Left cardiac atrium (tissue), 4 donors: Measurements from ENCODE around the gene ZNF479. TPM values are rescaled to one million over a fixed set of nuclear protein-coding genes. Genes with fewer than 3 reads are reported as not detected.
"Not testable (repeated sequence)": the region's sequence is repeated elsewhere in the genome, so short reads cannot be mapped to it uniquely, and the experiment has no call there.

Experiments used
- ATAC-seq, 2 donors: fragments of 200-7000 bp; cut with Tn5 transposase; one replicate each; pipeline ENCODE4 v1.9.1; 2020; ENCODE audit warnings: mild to moderate bottlenecking in 2 of 2, moderate library complexity in 2 of 2
- DNase-seq: peaks from one replicate; pipeline ENCODE4 v3.0.0-alpha.2; 2020
- intact Hi-C, 2 donors: fragments of 100-400 bp; cut with DNase I; formaldehyde crosslinking; loops; one replicate each; pipeline versions ENCODE4 v1.14.1 to v1.15.1; 2022 to 2023
- long read RNA-seq: library from polyadenylated mRNA; unstranded; transcript quantifications from one replicate; pipeline ENCODE4 v2.0.0, GENCODE V29; 2021
- total RNA-seq, 2 donors: library from RNA; stranded (reverse); fragmentation: NEBNext Ultra II Directional; extraction: Animal tissue kit (Norgen Biotek cat#: 25700); gene quantifications; one replicate each; pipeline ENCODE4 v1.2.1, GENCODE V29; 2021
- donor health status: DM: no; HTN: yes; CAD: no.
- donor health status: DM: no; HTN: yes; CAD: no; lungs with severe emphysema.
- donor health status: DM: yes; HTN: yes; CAD: no.
- donor health status: Dilated cardiomyopathy.

Gene ZNF479
- not detected for total RNA-seq
- long read RNA-seq, result 0 reads

DNA sequence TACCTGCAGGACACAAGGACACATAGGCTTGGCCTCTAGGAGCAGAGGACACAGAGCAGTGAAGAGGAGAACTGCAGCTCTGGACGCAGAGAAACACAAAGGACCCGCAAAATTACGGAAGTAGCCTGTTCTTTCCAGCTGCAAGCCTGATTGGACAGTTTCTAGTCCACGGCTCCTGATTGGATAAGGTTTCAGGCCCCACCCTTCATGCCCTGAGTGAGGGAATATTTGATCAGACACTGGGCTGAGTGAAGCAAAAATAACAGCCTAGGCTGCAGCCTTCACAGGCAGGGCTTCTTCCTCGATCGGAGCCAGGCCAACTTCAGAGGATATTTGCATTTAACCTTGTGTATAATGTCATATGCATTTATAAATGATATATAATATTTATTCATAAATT lies at the start of gene ZNF479:
Gene ZNF479 (minus strand): TSS at position 101 of the 400 bp plus-strand sequence. CDS start 112 bp downstream, outside the sequence.
- DNase-seq, ATAC-seq, intact Hi-C loops: not testable (repeated sequence)

DNA sequence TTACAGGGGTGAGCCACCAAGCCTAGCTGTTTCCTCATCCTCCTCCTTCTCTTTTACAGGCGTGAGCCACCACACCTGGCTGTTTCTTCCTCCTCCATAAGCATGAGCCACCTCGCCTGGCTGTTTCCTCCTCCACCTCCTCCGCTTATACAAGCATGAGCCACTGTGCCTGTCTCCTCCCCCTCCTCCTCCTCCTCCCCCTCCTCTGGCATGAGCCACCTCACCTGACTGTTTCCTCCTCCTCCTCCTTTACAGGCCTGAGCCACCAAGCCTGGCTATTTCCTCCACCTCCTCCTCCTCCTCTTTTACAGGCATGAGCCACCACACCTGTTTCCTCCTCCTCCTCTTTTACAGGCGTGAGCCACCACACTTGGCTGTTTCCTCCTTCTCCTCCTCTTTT lies 49.8 kb upstream of the ZNF479 start:
- ATAC-seq, result no peak
- intact Hi-C loops, result no loop called here
- no peak for DNase-seq

DNA sequence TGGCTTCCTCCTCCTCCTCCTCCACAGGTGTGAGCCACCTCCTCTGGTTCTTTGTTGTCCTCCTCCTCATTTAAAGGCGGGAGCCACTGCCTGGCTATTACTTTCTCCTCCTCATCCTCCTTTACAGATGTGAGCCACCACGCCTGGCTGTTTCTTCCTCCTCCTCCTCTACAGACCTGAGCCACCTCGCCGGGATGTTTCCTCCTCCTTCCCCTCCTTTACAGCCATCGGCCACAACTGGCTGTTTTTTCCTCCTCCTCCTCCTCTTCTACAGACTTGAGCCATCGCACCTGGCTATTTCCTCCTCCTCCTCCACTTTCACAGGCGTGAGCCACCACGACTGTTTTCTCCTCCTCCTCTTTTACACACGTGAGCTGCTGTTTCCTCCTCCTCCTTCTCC lies 49.0 kb upstream of the ZNF479 start:
- no peak for ATAC-seq
- intact Hi-C loops, result no loop called here

DNA sequence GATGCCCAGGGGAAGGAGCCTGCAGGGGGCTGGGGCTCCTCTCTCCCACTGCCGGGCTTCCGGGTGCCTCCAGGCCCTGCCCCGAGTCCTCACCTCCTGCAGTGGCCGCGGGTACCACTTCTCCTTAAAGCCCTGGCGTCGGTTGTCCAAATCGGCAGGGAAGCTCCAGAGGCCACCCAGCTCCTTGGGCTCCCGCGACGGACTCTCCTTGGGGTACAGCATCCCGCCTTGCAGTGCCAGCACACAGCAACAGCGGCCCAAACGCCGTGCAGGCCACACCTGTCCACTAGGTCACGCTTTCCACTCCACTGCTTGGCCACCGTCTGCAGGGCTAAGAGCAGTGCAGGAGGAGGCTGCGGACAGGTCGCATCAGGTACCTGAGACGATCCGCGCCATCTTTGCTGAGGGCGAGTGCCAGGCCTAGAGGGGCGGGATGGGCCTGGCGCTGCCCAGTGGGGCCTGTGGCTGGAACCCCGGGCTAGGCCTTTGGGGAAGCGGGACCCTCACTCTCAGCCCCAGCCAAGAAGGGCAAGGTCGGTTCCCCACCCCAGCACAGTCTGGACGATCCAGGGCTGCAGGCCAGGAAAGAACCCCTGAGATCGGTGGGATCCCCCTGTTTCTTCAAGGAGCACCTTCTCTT lies 47.7 kb upstream of the ZNF479 start:
- ATAC-seq (no peak), DNase-seq (no peak)
- intact Hi-C loops, result no loop called here

More for the DNA sequence above, 49.0 kb upstream of the ZNF479 start:
- no peak for DNase-seq

DNA sequence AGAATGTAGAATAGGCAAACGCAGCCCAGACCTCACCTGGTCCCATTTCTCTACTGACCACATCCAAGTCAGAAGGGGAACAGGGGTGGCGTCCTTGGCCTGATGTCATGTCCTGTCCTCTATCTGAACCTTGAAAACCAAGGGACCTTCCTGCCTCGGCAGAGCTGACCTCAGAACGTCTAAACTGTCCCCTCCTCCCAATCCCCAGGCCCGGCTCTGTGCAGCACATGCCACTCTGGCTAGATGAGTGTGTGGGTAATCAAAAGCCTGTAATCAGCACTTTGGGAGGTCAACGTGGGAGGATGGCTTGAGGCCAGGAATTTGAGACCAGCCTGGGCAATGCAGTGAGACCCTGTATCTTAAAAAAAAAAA lies 46.5 kb upstream of the ZNF479 start:
- intact Hi-C loops, result no loop called here
- DNase-seq, result no peak
- ATAC-seq, result no peak

DNA sequence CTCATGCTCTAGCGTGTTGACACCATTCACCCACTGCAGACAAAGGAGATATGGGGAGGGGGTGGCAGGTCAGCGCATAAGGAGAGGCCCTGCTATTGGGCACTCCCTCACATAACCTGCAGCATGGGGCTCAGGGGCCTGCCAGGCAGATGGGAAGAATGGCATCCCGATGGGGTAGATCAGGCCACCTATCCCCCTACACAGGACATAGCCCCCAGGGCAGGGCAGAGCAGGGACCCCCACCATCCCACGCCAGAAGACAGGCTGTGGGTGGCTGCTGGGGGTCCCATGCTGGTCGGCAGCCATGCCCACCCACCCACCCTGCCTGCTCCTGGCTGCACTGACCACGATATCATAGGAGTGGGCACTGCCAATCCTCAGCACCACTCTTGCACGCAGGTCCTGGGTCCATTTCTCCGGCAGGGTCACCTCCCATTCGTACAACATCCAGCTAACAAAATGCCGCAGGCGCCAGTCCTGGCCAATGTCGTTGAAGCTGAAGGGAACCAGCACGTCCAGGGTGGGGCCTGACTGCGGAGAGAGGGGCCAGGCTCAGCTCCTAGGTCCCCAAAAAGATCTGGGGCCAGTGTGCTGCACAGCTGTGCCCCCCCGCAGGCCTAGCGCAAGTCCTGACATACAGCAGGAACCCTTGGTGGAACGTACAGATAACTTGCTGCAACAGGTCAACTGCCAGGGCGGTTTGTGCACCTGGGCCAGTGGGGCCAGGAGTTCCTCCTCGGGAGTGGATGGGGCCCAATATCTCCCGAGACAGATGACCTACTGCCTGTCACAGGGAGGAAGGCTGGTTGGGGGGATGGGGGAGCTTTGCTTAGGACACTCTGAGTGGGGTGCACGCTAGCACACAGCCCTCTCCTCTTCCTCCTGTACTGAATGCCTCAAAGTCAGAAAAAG lies 45.9 kb upstream of the ZNF479 start:
- intact Hi-C loops, result no loop called here
- DNase-seq, result no peak
- no peak for ATAC-seq

DNA sequence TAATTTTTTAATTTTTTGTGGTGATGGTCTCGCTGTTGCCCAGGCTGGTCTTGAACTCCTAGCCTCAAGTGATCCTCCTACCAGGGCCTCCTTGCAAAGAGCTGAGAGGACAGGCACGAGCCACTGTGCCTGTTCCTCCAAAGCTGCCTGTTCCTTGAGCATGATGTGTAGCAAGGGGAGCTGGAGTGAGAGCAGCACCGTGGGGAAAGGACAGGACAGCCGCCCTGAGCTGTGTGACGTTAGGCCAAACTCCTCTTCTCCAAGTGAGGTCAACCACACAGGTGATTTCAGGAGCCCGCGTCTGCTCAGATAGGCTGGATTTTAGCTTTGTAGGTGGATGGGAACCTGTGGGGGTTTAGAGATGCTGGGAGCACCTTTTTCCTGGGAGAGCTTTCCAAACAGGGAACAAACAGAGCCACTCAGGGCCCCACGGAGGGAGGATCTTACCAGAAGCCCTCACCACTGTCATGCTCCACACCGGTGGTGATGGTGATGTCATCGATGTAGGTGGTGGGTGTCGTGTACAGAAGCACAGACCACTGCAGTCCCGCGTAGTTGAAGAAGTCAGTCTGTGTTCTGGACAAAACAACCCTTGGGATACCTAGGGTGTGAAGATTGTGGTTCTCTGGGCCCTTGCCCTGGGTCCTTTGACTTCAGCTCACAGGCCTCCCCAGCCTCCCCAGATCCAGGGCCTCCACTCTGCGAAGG lies 44.8 kb upstream of the ZNF479 start:
- intact Hi-C loops, result no loop called here
- ATAC-seq (no peak), DNase-seq (no peak)

DNA sequence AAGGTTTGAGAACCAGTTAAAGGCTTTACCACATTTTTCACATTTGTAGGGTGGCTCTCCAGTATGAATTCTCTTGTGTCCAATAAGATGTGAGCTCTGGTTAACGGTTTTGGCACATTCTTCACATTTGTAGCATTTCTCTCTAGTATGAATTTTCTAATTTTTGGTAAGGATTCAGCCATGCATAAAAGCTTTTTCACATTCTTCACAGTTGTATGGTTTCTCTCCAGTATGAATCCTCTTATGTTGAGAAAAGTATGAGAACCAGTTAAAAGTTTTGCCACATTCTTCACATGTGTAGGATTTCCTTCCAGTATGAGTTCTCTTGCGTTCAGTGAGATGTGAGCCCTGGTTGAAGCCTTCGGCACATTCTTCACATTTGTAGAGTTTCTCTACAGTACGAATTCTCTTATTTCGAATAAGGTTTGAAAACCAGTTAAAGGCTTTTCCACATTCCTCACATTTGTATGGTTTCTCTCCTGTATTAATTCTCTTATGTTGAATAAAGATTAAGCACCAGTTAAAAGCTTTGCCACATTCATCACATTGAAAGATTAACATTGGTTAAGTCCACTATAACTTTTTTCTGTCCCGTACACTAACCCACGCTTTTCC lies 33.2 kb upstream of the ZNF479 start:
- ATAC-seq, result no peak
- DNase-seq, result no peak
- intact Hi-C loops, result no loop called here

DNA sequence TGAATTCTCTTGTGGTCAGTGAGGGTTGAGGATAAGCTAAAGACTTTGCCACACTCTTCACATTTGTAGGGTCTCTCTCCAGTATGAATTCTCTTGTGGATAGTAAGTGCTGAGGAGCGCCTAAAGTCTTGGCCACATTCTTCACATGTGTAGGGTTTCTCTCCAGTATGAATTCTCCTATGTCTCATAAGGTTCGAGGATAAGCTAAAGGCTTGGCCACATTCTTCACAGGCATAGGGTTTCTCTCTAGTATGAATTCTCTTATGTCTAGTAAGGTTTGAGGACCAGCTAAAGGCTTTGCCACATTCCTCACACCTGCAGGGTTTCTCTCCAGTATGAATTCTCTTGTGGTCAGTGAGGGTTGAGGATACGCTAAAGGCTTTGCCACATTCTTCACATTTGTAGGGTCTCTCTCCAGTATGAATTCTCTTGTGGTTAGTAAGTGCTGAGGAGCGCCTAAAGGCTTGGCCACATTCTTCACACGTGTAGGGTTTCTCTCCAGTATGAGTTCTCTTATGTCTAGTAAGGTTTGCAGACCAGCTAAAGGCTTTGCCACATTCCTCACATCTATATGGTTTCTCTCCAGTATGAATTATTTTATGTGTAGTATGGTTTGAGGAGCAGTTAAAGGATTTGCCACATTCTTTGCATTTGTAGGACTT lies 12.0 kb downstream of the ZNF479 start:
- not testable (repeated sequence) for ATAC-seq

More for the DNA sequence above, 12.0 kb downstream of the ZNF479 start:
- intact Hi-C loops, DNase-seq: not testable (repeated sequence)
